NCI-H2196 treated with DMSO at 0.1 percent for 48 hours (cell line): ENCODE results near the gene PHKA2.
"Not testable (repeated sequence)": the region's sequence is repeated elsewhere in the genome, so short reads cannot be mapped to it uniquely, and the experiment has no call there.

Experiments
- DNase-seq: peaks from one replicate; lab custom pipeline; 2025; ENCODE audit not compliant: unreplicated experiment; lab: John Stamatoyannopoulos, UW

Gene PHKA2

DNA sequence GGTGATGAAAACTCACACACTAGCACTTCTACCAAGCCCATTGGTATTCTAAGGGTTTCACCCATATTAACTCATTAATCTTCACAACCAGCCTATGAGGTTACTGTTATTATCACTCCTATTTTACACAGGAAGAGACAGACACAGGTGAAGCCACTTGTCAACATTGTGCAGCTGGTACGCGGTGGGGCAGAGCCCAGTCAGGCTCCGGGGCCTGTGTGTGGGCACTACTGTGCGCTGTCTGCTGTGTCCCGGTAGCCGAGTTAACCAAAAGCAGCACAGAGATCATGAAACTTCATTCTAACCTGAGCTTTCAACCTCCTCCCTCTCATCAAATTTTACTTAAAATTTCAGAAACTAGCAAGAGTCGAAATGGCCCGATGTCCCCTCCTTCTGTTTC is 111.3 kb downstream of the PHKA2 start:
- no peak for DNase-seq

DNA sequence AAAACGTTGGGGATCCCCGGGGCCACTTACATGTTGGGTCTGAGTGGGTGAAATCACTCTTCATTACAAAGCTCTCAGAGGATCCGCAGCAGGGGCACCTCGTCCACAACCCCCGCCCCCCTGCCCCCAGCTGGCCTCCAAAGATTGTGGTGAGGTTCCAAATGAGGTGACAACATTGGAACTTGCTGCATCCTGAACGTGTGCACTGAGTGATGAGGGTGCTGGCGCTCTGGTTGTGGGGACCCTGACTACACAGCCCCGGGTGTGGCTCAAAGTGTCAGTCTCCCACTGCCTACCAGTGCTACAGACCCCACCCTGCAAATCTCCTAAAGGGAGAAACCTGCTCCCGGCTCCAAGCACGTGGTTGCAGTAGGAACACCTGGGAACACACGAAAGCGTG is 111.9 kb downstream of the PHKA2 start:
- DNase-seq, result no peak

DNA sequence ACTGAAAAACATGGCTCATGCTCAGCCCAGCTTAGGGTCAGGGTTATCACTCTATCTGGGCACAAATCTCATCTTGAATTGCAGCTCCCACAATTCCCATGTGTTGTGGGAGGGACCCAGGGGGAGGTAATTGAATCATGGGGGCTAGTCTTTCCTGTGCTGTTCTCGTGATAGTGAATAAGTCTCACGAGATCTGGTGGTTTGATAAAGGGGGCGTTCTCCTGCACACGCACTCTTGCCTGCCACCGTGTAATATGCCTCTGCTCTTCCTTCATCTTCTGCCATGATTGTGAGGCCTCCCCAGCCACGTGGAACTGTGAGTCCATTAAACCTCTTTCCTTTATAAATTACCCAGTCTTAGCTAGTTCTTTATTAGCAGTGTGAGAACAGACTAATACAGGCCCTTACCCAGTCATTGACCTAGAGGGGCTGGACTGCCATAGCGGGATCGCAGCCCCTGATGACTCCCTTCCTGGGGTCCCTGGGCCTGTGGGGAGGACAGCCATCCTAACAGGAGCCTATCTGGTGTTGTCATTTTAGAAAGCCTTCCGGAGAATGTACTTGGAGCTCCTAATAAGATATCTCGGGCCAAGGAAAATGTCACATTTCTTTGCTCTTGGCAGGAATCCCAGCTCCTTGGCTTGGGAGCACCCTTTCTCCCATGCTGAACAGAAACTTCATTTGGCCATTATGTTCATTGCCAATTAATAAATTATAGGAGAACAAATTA is 112.6 kb downstream of the PHKA2 start:
- DNase-seq, result no peak

DNA sequence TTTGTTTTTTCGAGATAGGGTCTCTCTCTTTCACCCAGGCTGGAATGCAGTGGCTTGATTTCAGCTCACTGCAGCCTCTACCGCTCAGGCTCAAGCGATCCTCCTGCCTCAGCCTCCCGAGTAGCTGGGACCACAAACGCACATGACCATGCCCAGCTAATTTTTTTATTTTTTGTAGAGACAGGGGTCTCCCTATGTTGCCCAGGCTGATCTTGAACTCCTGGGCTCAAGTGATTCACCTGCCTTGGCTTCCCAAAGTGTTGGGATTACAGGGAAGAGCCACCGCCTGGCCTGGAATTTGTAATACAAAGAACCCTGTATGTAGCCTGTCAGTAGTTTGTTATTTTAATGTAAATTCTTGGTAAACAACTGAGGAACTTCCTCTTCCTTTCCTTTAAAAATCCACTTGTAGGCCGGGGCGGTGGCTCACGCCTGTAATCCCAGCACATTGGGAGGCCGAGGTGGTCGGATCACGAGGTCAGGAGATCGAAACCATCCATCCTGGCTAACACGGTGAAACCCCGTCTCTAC is 119.5 kb downstream of the PHKA2 start:
- DNase-seq, result no peak

DNA sequence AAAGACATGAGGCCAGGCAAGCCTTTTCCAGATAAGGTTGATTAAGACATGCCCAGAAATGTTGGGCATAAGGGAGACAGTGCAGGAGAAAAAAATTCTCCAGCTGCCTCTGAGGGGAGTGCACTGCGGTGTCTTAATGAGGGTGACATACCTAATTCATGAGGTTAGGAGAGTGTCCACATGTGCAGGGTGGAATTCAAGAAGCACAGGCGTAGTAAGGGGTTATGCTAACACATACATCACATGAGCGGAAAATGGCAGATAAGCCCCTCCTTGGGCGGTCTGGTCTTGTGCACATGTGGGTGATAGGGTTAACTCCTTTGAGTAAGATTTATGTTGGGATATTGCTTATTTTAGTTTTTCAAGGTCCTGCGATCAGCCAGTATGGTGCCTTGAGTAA is 122.4 kb downstream of the PHKA2 start:
- no peak for DNase-seq

DNA sequence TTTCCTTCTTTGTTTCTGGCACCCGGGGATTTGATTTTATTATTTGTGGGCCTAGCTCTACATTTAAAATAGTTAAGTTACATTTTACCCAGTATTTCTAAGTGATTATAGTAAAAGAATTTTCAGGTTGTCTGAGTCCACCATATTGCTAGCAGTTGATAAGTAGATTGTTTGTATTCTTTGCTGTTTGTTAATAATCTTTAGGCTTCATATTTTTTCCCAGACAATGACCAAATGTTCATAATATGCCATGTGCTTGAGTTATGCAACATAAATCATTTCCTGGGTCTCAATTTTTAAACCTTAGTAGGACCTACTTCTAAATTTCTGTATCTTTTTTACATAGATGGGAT is 127.3 kb downstream of the PHKA2 start:
- DNase-seq, result no peak

DNA sequence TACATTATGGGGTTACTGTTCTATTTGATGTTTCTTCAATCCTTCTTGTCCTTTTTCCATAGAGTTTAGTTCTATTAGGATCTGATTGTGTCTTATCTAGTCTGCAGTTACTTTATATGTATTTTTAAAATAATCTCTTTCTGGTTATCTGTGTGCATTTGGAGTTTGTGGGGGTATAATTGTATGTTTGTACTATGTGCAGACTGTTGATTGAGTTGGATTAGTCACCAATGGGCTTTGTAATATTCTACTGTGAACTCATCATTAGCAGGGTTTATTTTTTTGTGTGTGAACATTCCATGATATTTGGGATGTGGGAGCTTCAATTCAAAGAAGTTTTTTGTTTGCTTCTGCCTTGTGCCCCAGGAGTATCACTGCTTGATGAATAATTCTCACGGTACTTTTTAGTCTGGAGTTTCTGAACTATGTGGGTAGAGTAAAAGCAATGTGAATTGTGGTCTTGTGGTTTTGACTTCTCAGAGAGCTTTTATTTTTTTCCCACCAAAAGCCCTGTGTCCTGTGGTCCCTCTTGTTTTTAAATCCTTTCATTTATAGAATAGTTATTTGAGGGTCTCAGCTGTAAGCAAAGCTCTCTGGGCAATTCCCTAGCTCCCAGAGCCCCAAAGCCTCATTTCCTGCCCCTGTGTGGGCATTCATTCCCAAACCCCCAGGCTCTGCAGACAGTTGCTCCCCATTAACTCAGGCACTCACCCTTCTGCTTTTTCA is 127.8 kb downstream of the PHKA2 start:
- DNase-seq, result no peak

DNA sequence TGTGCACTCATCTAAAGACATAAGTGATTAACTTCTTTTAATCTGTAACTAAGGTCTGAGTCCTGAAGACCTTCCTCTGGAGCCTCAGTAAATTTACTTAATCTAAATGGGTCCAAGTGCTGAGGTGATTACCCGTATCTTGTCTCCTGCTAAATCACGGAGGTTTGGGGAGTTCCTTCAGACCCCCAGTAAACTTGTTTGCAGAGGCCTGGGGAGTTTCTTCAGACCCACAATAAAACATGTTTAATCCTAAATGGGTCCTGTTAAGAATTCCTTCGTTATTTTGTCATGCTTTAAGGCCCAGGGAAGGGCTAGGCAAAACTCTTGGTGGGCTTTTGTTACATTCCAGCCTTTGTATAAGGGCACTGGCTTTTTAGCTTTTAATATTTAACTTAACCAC is 136.0 kb downstream of the PHKA2 start:
- not testable (repeated sequence) for DNase-seq
